ELR (cell line): ENCODE results near the gene NCEH1.
"Not testable (repeated sequence)": the region's sequence is repeated elsewhere in the genome, so short reads cannot be mapped to it uniquely, and the experiment has no call there.

Experiments
- DNase-seq: peaks from one replicate; pipeline ENCODE4 v3.0.0-alpha.2; 2015; ENCODE audit warnings: low read depth

NCEH1 gene

DNA sequence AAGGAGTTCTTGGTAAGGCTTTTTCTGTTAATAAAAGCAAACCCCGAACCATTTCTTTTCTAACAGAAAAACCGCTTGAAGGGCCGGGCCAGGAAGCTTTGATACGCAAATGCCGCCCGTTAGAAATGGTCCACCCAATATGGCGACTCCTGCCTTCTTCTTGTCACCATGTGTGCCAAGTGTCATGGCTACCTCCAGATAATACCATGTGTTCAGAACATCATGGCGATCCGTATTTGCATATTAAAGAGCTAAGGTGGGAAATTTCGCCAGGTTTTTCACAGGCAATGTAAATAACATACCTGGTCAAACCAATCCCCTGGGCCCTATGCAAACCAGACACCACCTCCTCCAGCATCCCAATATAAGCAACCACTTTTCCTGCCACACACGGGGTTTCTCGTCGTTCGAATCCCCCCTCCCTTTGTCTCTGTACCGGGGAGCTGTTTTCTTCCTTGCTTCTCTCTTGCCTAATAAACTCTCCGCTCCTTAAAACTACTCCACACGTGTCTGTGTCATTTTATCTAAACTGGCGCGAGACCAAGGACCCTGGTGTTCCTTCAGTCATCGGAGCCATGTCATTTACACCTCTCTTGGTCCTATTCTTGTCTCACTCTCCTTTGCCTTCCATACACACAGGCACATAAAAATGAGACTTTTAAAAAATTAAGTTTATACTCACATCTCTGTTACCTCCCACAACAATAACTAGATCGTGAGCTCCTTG, 34.5 kb downstream of the NCEH1 start:
- DNase-seq = no peak

DNA sequence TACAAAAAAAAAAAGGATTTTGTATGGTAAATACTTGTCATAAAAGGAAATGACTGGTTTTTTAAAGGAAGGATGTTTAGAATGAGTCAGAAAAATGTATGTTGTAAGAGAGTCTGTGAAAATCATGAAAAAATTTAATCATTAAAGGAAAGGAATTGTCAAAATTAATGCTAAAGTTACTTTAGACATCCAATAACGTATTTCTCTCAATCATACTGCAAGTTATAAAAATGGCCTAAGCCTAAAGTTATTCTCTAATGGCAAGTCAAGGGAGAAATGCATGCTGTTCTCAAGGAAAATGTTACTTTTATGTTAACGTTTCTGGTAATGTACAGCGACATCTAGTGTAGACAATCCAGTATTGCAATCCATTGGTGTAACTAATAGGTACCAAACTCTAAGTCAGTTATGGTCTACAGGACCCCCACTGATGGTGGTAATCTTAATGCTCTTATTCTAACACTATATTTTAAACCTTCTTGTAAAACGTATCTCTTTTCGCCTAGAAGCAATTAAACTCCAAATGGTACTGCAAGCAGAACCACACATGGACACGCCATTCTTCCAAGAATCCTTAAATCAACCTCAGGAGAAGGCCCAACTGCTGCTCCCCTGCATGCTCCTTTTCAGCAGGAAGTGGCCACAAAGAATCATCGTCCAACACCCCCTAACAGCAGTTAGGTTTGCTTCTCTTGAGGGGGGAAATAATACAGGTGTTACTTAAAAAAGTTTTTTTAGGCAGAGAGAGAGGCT, 35.2 kb downstream of the NCEH1 start:
- DNase-seq = peak; percentile 76

DNA sequence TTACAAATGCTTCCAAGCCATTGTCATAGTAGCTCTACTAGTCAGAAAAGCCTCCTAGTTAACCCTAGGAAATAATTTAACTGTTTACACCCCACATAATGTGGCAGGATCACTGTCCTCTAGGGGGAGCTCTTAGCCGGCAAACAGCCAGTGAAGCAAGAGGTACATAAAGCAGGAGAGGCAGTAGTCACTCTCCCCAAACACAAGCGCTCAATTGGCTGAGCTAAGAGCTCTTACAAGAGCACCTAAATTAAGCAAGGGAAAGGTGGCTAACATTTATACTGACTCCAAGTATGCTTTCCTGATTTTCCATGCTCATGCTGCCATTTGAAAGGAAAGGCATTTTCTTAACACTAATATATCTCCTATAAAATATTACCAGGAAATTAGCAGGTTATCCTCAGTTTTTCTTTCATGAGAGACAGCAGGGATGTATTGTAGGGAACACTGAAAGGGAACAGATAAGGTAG, 37.6 kb downstream of the NCEH1 start:
- peak; percentile 85 for DNase-seq

DNA sequence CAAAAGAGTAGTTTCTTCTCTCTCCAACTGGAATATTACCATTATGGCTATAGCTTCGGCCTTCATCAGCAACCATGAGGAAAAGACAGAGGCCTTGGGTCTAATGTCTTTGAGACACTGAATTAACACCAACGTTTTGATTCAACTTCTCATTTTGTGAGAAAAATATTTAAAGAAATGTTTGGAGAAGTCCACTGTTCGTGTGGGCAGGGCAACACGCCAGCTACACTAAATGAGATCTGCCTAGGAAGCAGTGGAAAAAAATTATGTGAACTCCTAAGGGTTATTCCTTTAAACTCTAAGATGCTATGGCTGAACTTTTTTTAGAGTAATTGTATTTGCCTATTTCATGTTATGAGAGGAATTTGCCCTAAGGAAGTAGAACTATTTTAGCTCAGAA, 41.8 kb downstream of the NCEH1 start:
- DNase-seq = no peak

DNA sequence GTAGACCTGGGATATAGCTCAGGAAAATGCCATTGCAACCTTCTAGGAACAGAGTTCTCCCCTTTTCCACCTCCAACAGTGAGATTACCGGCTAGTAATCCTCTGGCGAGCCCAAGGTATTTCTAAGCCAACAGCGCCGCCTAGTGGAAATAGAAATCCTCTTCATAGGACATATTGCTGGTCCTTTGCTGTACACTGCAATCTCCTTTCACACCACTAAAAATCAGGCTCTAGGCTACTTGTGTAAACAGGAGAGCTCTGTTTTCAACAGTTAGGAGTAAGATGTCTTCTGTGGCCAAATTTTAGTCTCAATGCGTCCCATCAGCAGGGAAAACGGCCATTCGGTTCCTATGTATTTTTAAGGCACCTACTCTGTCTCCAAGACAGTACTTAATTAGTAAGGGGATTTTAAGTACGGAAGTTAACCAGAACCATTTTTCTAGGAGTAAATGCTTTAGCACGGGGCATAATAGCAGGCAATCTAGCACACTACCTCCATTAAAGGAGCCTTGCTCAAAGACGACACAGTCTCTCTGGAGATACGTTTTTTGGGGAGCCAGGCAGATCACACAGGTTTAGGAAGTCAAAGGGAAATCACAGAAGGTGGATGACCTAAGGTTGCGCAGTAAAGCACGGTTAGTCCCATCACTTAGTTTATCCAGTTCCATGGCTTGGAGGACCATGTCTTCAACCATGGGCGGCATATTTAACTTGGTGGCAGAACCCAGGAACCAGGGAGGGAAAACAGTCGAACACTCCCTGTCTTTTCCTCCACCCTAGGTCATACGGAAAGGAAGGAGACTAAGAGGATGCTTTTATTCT, 43.8 kb downstream of the NCEH1 start:
- DNase-seq = peak; percentile 90

DNA sequence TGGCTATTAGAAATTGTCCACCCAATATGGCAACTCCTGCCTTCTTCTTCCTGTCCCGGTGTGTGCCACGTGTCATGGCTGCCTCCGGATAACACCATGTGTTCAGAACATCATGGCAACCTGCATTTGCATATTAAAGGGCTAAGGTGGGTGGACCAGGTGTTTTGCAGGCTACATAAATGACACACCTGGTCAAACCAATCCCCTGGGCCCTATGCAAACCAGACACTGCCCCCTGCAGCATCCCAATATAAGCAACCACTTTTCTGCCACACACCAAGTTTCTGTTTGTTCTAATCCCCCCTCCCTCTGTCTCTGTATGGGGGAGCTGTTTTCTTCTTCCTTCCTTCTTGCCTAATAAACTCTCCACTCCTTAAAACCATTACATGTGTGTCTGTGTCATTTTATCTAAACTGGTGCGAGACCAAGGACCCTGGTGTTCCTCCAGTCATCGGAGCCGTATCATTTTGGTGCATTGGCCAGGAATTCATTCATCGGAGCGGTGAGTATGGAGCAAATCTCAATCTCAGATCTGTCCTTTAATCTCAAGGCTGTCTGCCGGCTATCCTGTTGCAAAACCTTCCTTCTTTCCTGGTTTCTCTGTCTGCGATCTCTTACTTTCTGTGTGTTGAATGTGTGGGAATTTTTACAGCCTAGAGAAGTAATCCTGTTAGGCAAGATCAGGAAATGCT, 44.5 kb downstream of the NCEH1 start:
- no peak for DNase-seq

DNA sequence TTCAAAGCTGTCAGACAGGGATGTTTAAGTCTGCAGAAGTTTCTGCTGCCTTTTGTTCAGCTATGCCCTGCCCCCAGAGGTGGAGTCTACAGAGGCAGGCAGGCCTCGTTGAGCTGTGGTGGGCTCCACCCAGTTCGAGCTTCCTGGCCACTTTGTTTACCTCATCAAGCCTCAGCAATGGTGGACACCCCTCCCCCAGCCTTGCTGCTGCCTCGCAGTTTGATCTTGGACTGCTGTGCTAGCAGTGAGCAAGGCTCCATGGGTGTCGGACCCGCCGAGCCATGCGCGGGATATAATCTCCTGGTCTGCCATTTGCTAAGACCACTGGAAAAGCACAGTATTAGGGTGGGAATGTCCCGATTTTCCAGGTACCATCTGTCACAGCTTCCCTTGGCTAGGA, 45.4 kb downstream of the NCEH1 start:
- not testable (repeated sequence) for DNase-seq

DNA sequence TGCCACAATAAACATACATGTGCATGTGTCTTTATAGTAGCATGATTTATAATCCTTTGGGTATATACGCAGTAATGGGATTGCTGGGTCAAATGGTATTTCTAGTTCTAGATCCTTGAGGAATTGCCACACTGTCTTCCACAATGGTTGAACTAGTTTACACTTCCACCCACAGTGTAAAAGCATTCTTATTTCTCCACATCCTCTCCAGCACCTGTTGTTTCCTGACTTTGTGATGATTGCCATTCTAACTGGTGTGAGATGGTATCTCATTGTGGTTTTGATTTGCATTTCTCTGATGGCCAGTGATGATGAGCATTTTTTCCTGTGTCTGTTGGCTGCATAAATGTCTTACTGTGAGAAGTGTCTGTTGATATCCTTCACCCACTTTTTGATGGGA, 50.4 kb downstream of the NCEH1 start:
- not testable (repeated sequence) for DNase-seq

DNA sequence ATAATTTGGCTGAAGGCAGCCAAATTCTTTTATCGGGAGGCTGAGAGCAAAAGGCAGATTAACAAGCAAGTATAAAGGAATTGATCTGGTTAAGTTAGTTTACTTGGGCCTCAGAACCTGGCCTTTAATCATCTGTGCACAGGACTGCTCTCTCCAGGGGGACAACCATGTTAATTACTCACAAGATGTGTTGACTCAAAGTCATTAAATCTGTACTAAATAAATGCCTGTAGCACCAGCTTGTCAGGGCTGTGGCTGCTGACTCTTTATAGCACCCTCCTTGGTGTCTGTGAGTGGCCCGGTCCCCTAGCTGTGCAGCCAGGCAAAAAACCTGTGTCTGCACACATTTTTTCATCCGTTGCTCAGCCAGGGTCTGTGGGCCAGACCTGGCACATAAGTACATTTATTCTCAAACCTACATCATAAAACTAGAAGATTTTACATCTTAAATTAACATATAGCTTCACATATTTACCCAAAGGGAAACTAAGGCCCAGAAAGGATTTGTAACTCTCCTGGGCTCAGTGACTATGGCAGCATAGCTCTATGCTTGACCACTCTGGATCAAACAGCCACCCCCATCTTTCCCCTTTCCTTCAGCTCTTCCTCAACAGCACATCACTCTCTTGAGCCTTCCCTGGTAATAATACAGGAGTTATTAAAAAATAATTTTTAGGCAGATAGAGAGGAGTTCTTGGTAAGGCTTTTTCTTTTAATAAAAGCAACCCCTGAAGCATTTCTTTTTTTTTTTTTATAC, 51.4 kb downstream of the NCEH1 start:
- peak; percentile 68 for DNase-seq

DNA sequence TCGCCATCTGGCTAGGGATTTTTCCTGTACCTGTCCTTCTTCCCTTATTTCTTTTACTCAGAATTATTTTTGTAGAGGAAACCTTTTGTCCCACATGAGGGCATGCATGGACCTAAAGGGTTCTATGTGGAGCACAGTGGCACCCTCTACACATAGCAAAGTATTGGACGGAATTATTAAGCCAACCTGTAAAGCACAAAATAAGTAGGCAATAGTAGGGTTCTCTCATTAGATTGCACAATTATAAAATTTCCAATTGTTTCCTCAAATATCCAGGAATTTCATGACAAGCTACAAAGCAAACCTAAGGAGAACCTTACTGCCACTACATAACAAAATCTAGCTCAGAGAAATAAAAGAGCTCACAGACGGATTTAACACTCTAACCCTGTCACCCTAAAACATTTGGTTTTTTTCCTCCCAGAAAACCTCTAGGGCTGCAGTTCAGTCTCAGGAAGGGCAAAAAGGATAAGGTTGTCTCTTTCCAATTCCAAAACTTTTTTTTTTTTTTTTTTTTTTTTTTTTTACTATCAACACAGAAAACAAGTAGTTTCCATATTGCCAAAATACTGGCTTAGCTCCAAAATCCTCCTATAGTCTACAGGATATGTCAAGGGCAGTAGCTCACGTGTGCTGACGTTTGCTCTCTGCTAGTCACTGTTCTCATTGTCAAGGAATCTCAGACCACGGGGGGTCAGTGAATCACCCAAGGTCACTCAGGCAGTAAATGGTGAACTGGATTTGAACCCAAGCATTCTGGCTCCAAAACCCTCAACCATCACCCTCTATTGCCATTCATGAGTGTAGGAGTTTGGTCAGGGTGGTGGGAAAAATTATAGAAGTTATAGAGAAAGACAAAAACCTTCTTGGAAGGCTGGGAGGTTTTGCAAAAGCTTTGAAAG, 52.3 kb downstream of the NCEH1 start:
- peak; percentile 99 for DNase-seq

DNA sequence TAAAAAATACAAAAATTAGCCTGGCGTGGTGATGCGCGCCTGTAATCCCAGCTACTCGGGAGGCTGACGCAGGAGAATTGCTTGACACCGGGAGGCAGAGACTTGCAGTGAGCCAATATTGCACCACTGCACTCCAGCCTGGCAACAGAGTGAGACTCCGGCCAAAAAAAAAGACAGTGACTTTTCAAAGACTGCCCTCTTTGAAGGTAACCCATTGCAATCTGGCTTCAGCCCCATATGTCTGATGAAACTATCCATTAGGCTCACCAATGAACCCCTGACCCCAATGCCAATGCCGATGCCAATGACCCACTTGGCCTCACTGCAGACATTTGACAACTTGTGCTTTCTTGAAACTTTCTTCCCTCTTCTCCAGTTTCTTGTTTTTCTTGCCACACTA, 54.3 kb downstream of the NCEH1 start:
- no peak for DNase-seq

DNA sequence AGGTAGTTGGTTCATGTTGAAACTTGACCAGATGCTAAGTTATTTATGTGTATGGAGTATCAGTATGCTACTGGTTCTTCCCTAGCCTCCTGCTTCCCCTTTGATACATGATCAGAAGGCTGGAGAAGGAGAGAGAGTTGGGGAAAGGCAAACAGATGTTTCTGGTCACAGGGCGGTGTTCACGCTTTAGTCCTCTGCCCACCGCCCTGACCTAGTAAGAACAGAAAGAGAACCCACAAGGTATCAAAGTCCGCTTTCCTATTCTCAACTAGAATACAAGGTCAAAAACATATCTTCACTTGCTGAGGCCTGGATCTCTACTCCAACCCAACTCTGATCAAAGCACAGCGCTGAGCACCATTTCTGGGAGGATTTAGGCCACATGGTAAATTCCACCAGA, 55.5 kb downstream of the NCEH1 start:
- DNase-seq = no peak

DNA sequence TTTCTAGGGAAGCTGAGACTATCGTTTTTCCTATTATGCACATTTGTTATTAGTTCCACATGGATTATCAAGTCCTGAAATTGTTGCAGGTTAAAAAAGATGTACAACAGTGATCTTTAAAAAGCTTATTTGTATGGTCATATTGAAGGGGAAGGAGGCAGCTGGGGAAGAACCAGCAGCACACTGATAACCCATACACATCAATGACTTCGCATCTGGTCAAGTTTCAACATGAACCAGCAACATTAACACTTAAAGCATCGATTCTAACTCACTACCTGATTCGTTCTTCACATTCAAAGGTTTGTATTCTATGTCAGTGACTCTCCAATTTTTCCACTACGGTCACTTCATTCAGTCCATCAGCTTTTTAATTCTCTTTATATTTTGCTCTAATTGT, 56.4 kb downstream of the NCEH1 start:
- DNase-seq = no peak

DNA sequence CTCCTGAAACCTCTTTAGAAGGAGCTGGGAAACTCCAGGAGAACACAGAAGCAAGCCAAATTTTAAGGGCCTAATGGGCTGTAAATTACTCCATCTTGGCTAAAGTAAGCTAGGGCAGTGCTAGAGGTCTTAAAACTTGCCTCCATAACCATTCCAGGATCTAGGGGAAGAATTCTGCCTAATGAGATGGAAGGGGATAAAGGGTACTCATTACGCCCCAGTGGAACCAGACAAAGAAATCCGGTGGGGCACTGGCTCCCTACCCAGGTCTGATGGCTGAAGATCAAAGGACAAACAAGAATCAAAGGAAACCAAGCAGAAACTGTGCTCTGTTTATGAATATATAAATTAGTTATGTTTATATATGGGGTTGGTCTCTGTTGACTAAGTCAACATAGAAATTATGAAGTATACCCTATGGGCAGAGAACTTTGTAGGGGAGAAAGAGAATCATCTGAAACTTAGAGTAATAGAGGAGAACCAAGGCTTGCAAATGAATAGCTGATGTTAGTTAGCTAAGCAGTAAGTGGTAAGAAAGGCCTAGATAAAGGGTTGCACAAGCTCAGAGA, 57.8 kb downstream of the NCEH1 start:
- no peak for DNase-seq

DNA sequence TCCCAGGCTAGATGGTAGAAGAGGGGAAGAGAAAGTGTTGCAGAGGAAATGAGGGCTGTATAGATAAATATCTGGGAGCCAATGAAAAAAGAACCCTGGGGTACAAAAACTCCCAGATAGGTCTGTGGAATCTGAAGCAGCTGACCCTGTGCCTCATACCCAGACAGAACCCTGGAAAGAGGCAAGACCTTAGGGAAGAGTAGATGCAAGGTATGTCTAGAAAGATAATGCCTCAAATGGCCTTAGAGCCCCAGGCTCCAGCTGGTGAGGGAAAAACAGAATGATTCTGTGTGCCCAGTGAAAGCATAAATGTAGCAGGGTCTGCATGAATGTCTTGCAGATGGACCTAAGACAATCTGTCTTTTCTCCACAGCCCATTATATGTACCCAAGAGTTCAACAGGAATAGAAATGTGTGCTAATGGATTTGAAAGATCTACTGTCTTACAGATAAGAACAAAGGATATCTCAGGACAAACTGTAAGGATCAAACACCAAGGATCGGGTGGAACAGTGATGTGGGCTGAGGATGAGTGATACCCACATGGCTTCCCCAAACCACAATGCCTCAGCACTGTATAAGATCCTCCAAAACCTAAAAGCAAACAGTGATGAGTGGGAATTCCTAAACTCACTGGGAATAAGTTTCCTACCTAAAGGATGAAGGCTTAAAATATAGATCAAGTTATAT, 58.8 kb downstream of the NCEH1 start:
- no peak for DNase-seq

DNA sequence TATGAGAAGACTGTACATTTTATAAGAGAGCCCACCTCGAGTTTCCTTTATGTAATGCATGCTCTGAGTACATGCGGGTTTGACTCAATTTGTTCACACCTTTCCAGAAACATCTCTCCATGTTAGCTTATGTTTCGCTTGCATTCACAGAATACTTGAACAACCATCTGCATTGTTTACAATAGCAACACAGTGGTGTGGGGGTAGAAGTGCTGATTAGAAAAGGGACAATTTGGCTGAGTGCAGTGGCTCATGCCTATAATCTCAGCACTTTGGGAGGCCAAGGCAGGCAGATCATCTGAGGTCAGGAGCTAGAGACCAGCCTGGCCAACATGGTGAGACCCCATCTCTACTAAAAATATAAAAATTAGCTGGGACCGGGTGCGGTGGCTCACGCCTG, 60.9 kb downstream of the NCEH1 start:
- no peak for DNase-seq

DNA sequence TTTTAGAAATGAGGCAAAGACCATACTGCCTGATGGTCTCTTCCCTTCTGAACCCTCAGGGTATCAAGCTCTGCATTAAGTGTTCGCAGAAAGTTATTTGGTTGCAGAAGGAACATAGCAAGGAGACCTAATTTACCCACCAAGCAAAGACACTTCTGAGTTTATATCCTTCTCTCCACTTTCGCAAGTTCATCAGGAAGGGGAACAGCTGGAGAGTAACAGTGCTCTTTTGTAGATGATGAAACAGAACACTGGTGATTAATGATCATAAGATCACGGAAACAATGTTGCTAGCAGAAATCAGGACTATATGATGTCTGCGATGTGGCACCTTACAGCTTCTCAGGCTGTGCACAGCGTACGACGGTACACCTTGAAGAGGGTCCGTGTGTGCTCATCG, 62.1 kb downstream of the NCEH1 start:
- no peak for DNase-seq

DNA sequence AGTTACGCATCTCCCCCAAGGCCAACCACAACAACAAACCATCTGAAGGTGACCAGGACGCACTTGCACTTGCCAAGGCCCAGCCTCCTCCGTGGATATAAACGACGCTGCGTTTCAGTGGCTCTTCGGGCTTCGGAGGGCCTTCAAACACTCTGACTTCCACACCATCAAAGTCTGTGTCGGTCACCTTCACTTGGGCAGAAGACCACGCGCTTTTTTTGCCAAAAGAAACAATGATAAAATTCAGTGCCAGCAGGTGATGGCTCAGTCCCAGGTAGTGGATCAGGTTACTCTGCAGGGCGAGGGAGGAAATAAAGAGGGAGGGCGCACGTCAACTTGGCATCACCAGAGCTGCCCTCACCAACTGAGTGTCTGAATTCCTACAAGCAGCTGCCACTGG, 63.0 kb downstream of the NCEH1 start:
- no peak for DNase-seq

DNA sequence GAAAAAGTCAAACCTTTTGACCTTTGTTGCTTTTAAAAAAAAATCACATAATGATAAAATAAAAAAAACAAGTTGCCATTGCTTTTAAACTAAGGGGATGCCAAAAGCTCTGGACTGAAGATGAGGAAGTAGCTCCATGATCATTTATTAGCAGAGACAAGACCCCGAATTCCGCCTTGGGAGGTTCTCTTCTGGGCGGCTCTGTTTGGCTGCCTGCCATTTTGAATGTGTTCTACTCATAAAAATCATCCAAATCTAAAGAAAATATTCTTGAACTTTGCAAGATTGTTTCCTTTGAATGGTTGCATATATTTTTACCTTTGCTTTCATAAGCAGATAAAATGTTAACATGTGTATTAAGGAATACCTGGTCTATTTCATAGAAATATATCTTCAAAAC, 63.8 kb downstream of the NCEH1 start:
- DNase-seq = no peak
